HG03103 (cell line): ENCODE results near the gene KSR2.

Experiments used
- ATAC-seq: cut with Tn5 transposase; IDR thresholded peaks from one replicate; pipeline ENCODE4 v1.9.1; 2021; ENCODE audit warnings: low read depth; ENCODE audit not compliant: unreplicated experiment

Gene KSR2

DNA sequence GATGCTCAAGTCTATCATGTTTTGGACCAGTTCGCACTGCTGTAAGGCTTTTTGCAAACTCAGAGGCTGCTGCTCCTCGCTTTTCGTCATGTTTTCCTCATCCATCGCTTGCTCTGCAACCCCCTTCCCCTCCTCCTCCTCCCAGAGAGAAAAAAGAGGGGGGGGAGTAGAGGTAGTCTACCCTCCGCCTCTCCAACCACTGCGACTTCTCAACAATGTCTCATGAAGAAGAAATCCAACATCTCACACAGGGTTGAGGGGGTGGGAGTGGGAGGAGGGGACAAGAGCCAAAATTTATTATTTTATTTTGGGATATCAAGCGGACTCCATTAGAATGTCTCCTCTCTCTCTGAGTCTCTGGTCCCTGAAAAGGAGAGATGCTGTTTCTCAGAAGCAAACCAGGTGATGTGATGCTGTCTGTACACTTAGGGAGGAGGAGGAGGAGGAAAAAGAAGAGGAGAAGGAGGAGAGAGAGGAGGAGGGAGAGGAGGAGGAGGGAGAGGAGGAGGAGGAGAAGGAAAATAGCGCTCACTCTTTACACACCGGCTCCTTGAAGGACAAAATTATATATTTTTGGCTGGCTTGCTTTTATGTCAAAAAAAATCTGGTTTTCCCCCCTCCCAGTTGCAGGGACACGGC lies 520 bp downstream of the KSR2 start:
- no peak for ATAC-seq

DNA sequence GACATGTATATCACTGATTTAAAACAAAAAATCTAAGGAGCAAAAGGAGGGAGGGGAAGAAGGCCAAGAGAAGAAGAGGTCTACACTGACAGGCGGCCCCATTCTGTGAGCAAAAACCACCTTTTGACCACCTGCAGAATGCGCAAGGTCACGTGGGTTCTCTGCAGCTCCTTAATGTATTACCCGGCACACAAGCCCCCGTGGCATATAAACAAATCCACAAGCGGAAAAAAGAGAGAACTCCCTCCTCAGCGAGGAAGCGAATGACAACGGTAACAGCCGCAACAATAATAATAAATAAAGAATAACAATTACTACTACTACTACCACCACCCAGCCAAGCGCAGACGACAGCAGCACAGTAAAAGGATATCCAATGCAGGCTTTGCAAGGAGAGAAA lies 1.3 kb downstream of the KSR2 start:
- ATAC-seq: no peak

GRCh38 chr12:117967043-117967442 lies 1.7 kb downstream of the KSR2 start:
- no peak for ATAC-seq

DNA sequence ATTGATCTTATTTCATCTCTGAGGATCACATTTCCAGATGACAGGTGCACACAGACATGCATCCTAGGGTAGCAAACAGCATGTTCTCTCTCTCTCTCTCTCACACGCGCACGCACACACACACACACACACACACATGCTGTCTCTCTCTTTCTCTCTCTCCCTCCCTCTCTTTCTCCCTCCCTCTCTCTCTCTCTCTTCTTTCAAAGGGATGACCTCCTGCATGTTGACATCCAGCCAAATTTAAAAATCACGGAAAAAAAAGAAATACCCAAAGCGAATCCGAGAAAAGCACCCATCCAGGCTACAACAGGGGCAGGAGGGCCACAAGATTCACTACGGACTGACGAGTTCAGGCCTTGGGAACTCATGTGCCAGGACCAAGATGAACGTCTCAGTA lies 2.3 kb downstream of the KSR2 start:
- ATAC-seq: no peak

DNA sequence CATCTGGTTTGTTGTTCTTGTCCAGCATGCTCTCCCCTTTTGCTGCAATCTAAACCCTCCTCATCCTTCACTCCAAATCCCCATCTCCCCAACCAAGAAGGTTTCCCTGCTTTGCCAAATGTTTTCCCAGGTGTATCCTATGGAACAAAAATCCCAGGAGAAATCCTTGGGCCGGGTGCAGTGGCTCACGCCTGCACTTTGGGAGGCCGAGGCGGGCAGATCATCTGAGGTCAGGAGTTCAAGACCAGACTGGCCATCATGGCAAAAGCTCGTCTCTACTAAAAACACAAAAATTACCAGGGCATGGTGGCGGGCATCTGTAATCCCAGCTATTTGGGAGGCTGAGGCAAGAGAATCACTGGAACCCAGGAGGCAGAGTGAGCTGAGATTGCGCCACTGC lies 5.0 kb downstream of the KSR2 start:
- ATAC-seq: no peak

GRCh38 chr12:117936722-117937484 lies 31.9 kb downstream of the KSR2 start:
- no peak for ATAC-seq

- no peak for ATAC-seq
Measured at GRCh38 chr12:117933545-117933944, 35.2 kb downstream of the KSR2 start.

GRCh38 chr12:117926391-117926899 lies 42.3 kb downstream of the KSR2 start:
- no peak for ATAC-seq

DNA sequence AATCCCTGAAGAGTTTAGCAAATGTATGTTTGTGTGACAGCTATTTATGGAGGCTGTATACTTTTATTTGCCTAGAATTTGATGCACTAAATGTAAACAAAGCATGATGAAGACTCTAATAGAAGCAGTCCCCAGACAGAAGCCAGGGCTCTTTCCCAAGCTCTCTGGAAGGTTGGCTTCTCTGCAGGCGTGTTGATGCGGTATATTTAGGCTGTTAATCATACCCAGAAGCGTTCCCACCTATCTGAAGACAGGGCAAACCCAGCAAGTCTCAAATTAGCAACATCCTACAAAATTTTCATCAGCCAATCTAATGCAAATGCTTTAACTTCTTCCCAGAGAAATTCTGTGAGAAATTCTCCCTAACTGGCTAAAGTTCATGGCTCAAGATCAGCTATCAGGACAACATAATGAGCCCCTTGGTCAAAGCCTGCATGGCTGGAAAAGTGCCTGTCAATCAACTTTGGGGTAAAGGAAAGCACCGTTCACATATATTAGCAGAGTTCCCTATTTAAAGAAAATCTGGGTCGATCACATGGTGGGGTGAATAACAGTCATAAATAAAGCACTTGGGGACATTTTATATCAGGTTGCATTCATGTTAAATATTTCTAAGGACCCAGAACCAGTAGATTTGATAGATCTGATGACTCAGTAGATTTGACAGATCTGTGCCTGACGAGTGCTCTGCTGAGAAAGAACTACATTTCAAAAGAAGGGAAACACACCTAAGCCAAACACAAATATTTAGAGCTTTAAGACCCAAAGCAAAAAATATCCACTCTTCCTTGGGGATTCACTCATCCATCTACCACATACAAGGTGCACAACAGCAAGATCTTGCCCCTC lies 46.6 kb downstream of the KSR2 start:
- ATAC-seq: no peak

GRCh38 chr12:117919479-117919878 lies 49.3 kb downstream of the KSR2 start:
- no peak for ATAC-seq

GRCh38 chr12:117914686-117915085 lies 54.1 kb downstream of the KSR2 start:
- no peak for ATAC-seq

GRCh38 chr12:117912756-117913155 lies 56.0 kb downstream of the KSR2 start:
- no peak for ATAC-seq

- ATAC-seq: no peak
Measured at GRCh38 chr12:117908411-117908810, 60.4 kb downstream of the KSR2 start.

- no peak for ATAC-seq
Measured at GRCh38 chr12:117907108-117907689, 61.6 kb downstream of the KSR2 start.

DNA sequence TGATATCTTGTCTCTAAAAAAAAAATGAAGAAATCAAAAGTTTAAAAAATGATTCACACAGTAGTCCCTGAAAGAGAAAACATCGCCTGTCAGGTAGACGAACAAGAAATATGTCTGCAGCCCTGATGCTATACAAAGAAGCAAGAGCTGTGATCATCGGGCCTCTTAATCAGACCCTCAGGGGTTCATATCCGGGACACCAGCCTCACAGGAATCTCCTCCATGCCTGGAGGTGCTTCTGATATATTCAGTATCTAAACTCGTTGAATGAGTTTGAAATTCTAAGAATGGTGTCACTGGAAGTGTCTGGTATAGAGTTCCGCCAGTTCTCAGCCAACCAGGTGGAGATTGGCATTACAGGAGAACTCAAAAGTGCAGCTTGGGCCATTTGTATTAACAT lies 64.7 kb downstream of the KSR2 start:
- ATAC-seq: no peak

GRCh38 chr12:117903110-117903840 lies 65.5 kb downstream of the KSR2 start:
- no peak for ATAC-seq

DNA sequence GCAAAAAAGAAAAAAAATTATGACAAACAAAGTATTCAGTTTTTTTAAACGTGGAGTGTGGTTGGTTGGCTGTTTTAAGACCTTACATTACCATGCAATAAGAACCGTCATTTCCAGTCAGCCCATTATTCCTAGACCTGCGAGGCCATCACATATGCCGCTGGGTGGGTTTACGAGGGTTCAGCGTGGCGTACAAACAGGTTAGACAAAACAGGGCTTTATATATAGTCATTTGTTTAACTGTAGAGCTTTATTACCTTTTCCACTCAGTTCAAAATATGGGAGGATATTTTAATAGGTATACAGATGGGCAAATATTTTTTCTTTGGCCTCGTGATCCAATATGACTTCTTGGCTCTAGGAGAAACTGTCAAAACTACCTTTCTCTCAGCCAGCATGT lies 67.2 kb downstream of the KSR2 start:
- no peak for ATAC-seq

DNA sequence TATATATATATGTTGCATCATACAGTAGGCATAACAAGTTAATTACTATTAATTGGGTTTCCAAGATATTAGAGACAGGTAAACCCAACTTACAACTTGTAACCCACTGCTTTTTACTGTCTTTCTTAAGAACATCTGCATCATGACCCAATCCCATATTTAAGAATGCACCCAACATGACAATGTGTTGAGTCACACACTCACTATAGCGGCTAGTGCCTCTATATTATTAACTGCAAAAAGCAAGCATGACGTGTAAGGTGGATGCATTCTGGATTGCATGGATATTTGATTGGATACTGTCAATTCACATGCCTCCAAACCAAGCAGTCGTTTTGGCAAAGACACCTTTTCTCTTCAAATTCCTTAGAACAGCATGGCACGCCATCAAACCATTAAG lies 68.2 kb downstream of the KSR2 start:
- no peak for ATAC-seq

GRCh38 chr12:117897372-117898161 lies 71.2 kb downstream of the KSR2 start:
- ATAC-seq: no peak
